ENCODE data around the gene LYRM4. TPM values are rescaled to one million over a fixed set of nuclear protein-coding genes. Genes with fewer than 3 reads are reported as not detected.

LYRM4 gene
- polyA plus RNA-seq, 2 of the 4 experiments (the other 2 are of a cell fraction): 25.6 to 43.3 TPM

DNA sequence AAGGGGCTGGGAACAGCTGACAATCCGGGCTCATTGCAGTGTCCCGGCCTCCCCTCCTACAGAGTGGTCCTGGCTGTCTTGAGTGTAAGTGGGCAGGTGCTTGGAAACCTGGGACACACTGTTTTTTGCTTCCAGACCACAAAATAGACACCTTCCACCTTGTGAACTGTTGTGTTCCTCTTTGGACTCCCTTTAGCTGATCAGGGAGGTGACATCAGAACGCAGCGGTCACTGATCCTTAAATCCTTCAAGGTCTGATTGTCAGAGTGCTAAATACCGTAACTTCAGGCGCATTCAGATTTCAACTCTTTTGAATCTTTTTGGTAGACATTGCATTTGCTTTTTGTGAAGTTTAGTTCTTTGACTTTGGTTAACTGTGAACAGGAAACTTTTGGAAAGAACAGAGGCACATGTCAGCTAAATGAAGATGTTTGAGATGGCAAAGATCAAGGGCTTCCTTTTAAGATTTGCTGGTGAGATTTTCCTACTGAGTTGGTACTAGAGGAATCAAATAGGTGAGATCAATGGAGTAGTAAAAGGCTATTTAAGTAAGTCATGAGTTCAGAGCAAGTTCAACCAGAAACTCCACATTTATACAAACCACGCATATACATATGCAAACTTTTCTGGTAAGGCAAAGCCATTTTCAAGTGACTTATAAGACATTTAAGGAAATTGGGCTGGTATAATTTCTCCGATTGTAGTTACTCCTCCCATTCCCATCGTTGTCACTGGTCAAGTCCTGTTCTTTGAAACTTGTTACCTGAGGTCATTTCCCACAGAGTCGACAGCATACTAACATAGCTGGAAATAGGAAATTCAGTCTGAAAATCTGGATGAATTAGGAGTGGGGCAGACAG is 169.3 kb downstream of the LYRM4 start:
- ATAC-seq (no peak), FAIRE-seq (no peak), DNase-seq (ENCODE audit: low read depth in 1 of 2, low spot score in 1 of 2) (no peak)
- no peaks in the 10 kb centered on the region for H3K9me3 ChIP-seq
- ChIA-PET CTCF (no interaction called here), POLR2A (no interaction called here)
- 80% methylated on average over 10 of the region's 10 CpGs for WGBS (ENCODE audit: missing lambda C conversion rate)
- TF ChIP-seq RAD21 (conservative IDR thresholded peaks at IDR 0.05 in 1 of 2, IDR thresholded peaks at IDR 0.05 in 1 of 2) (no peak), FOSB (CRISPR knock-in tag; IDR thresholded peaks at IDR 0.05) (no peak), CBX8 (IDR thresholded peaks at IDR 0.05) (no peak), RFX5 (IDR thresholded peaks at IDR 0.05) (no peak), JUNB (IDR thresholded peaks at IDR 0.05) (no peak), JUN (IDR thresholded peaks at IDR 0.05) (no peak), GATA3 (IDR thresholded peaks at IDR 0.05; ENCODE audit: borderline replicate concordance) (no peak), PHF8 (IDR thresholded peaks at IDR 0.05; ENCODE audit: borderline replicate concordance, low read depth) (no peak)
- TF ChIP-seq, protein P1, sequence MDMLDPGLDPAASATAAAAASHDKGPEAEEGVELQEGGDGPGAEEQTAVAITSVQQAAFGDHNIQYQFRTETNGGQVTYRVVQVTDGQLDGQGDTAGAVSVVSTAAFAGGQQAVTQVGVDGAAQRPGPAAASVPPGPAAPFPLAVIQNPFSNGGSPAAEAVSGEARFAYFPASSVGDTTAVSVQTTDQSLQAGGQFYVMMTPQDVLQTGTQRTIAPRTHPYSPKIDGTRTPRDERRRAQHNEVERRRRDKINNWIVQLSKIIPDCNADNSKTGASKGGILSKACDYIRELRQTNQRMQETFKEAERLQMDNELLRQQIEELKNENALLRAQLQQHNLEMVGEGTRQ (IDR thresholded peaks at IDR 0.05): no peak
- TF ChIP-seq, protein P2, sequence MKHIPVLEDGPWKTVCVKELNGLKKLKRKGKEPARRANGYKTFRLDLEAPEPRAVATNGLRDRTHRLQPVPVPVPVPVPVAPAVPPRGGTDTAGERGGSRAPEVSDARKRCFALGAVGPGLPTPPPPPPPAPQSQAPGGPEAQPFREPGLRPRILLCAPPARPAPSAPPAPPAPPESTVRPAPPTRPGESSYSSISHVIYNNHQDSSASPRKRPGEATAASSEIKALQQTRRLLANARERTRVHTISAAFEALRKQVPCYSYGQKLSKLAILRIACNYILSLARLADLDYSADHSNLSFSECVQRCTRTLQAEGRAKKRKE (CRISPR knock-in tag; IDR thresholded peaks at IDR 0.05; ENCODE audit: low read depth): no peak
- TF ChIP-seq, protein P3, sequence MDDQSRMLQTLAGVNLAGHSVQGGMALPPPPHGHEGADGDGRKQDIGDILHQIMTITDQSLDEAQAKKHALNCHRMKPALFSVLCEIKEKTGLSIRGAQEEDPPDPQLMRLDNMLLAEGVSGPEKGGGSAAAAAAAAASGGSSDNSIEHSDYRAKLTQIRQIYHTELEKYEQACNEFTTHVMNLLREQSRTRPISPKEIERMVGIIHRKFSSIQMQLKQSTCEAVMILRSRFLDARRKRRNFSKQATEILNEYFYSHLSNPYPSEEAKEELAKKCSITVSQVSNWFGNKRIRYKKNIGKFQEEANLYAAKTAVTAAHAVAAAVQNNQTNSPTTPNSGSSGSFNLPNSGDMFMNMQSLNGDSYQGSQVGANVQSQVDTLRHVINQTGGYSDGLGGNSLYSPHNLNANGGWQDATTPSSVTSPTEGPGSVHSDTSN (IDR thresholded peaks at IDR 0.05): no peak
- 0 out of 3 replicates have a peak, but pooled peaks cover 5% of the 10 kb centered on the region for H3K4me1 ChIP-seq
- H3K4me3 ChIP-seq: no peak overlapping the region
- H3K27ac ChIP-seq: no peak overlapping the region
- H3K4me2 ChIP-seq: no peak overlapping the region

DNA sequence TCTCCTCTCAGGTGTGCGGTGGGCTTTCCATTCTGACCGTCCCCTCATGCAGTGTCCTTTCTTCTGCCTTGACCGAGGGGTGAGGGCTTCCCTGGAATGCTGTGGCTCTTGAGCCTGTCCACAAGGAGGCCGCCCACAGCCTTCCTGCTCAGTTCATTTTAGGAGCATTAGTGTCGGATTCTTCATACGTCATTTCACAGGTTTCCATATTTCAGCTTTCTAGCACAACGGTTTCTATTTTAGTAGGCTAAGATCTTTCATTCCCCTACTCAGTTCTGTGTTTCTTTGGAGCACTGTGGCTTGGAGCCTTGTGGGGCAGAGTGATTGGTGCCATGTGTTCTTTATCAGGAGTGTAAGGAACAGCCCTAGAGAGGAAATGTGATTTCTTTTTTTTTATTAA is 170.1 kb downstream of the LYRM4 start:
- Histone ChIP-seq H3K4me2 (no peak overlapping the region), H3K27ac (no peak overlapping the region), H3K4me3 (no peak overlapping the region), H3K9me3 (no peaks in the 10 kb centered on the region), H3K4me1 (0 out of 3 replicates have a peak, but pooled peaks cover 5% of the 10 kb centered on the region)
- no peak for FAIRE-seq
- POLR2A ChIA-PET: no interaction called here
- DNase-seq (ENCODE audit: low read depth in 1 of 2, low spot score in 1 of 2): no peak
- CTCF ChIA-PET: no interaction called here
- TF ChIP-seq, protein P4, sequence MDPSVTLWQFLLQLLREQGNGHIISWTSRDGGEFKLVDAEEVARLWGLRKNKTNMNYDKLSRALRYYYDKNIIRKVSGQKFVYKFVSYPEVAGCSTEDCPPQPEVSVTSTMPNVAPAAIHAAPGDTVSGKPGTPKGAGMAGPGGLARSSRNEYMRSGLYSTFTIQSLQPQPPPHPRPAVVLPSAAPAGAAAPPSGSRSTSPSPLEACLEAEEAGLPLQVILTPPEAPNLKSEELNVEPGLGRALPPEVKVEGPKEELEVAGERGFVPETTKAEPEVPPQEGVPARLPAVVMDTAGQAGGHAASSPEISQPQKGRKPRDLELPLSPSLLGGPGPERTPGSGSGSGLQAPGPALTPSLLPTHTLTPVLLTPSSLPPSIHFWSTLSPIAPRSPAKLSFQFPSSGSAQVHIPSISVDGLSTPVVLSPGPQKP (IDR thresholded peaks at IDR 0.05; ENCODE audit: low read depth, low read length): no peak
- no peak for TF ChIP-seq MYC (IDR thresholded peaks at IDR 0.05; ENCODE audit: borderline replicate concordance, low read length)
- no peak for TF ChIP-seq RFX5 (IDR thresholded peaks at IDR 0.05)
- no peak for TF ChIP-seq GATA3 (IDR thresholded peaks at IDR 0.05; ENCODE audit: borderline replicate concordance)
- TF ChIP-seq RAD21 (conservative IDR thresholded peaks at IDR 0.05 in 1 of 2, IDR thresholded peaks at IDR 0.05 in 1 of 2): no peak
- no peak for TF ChIP-seq JUNB (IDR thresholded peaks at IDR 0.05)
- no peak for TF ChIP-seq BHLHE40 (IDR thresholded peaks at IDR 0.05; ENCODE audit: low read depth, low read length)
- no peak for TF ChIP-seq RNF2 (IDR thresholded peaks at IDR 0.05; ENCODE audit: borderline replicate concordance, low read depth)
- no peak for TF ChIP-seq NPAS2 (CRISPR knock-in tag; IDR thresholded peaks at IDR 0.05; ENCODE audit: borderline replicate concordance)
- TF ChIP-seq, protein P5, sequence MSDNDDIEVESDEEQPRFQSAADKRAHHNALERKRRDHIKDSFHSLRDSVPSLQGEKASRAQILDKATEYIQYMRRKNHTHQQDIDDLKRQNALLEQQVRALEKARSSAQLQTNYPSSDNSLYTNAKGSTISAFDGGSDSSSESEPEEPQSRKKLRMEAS (IDR thresholded peaks at IDR 0.05): no peak
- TF ChIP-seq KDM5A (IDR thresholded peaks at IDR 0.05): no peak
- TF ChIP-seq PHF8 (IDR thresholded peaks at IDR 0.05; ENCODE audit: borderline replicate concordance, low read depth): no peak
- TF ChIP-seq, protein P6, sequence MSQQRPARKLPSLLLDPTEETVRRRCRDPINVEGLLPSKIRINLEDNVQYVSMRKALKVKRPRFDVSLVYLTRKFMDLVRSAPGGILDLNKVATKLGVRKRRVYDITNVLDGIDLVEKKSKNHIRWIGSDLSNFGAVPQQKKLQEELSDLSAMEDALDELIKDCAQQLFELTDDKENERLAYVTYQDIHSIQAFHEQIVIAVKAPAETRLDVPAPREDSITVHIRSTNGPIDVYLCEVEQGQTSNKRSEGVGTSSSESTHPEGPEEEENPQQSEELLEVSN (IDR thresholded peaks at IDR 0.05; ENCODE audit: borderline replicate concordance, low read depth): no peak
- no peak for ATAC-seq
- WGBS (ENCODE audit: missing lambda C conversion rate): 92% methylated on average over 7 of the region's 7 CpGs

Measured in A549 (cell line).